Spleen (tissue), 11 donors: ENCODE data around the gene DDX27. TPM values are rescaled to one million over a fixed set of nuclear protein-coding genes. Genes with fewer than 3 reads are reported as not detected.

Experiments
- DNase-seq: peaks from one replicate; pipeline ENCODE4 v3.0.0-alpha.2; 2020
- H3K27ac ChIP-seq, 8 donors: fragments of 200-600 bp; sonication (generic) in 7 of 8; 1 replicate in 4 of 8; 2 replicates in 4 of 8; pipeline versions ENCODE4 v1.5.0 to v1.8.0; 2016 to 2021; ENCODE audit warnings: inconsistent platforms in 4 of 8, mild to moderate bottlenecking in 4 of 8, moderate library complexity in 1 of 8
- H3K27me3 ChIP-seq, 7 donors: fragments of 200-600 bp; sonication (generic) in 6 of 7; replicated peaks in 1 of 7; 1 replicate in 4 of 7; 2 replicates in 3 of 7; pipeline versions ENCODE4 v1.5.0 to v1.8.0; 2016 to 2021; ENCODE audit warnings: inconsistent platforms in 3 of 7, mild to moderate bottlenecking in 1 of 7
- H3K36me3 ChIP-seq, 6 donors: fragments of 200-600 bp; sonication (generic) in 5 of 6; 1 replicate in 4 of 6; 2 replicates in 2 of 6; pipeline versions ENCODE4 v1.5.0 to v1.8.0; 2016 to 2021; ENCODE audit warnings: inconsistent platforms in 2 of 6
- H3K4me1 ChIP-seq, 6 donors: fragments of 200-600 bp; sonication (generic) in 5 of 6; 1 replicate in 3 of 6; 2 replicates in 3 of 6; pipeline versions ENCODE4 v1.5.0 to v1.8.0; 2016 to 2021; ENCODE audit warnings: inconsistent platforms in 3 of 6
- H3K4me3 ChIP-seq, 8 donors: fragments of 200-600 bp; sonication (generic) in 7 of 8; 1 replicate in 4 of 8; 2 replicates in 4 of 8; pipeline versions ENCODE4 v1.5.0 to v1.8.0; 2016 to 2021; ENCODE audit warnings: inconsistent platforms in 4 of 8, mild to moderate bottlenecking in 4 of 8, moderate library complexity in 2 of 8
- H3K9me3 ChIP-seq, 8 donors: fragments of 200-600 bp; sonication (generic) in 7 of 8; 1 replicate in 4 of 8; 2 replicates in 4 of 8; pipeline versions ENCODE4 v1.5.0 to v1.8.0; 2016 to 2021; ENCODE audit warnings: inconsistent platforms in 4 of 8
- POLR2A ChIP-seq, 3 donors: fragments of 450-650 bp; IDR thresholded peaks; one replicate each; pipeline ENCODE4 v1.5.1; 2017; ENCODE audit warnings: antibody characterized with exemption in 3 of 3, mild to moderate bottlenecking in 1 of 3
- POLR2AphosphoS5 ChIP-seq, 3 donors: sonication (generic); formaldehyde crosslinking; IDR thresholded peaks; one replicate each; pipeline ENCODE4 v1.5.1; 2017; ENCODE audit warnings: antibody characterized with exemption in 3 of 3
- WGBS, 5 donors: extraction: QIAGEN DNeasy Blood & Tissue Kit in 3 of 5; methylation state at CpG; one replicate each; pipeline versions ENCODE4 v1.1.5 to v1.1.7; 2013 to 2018; 5-methylcytosine and 5-hydroxymethylcytosine counted together
- intact Hi-C: fragments of 100-400 bp; cut with DNase I; formaldehyde crosslinking; loops from one replicate; pipeline ENCODE4 v1.15.0; 2023; ENCODE audit warnings: low total_unique reads
- polyA plus RNA-seq, 3 donors: library from polyadenylated mRNA; stranded (reverse); fragments of 200-250 nt; gene quantifications; one replicate each; pipeline ENCODE4 v1.2.1, GENCODE V29; 2013
- small RNA-seq, 4 donors: library from RNA; depleted of rRNA; stranded (forward); fragments of <200 nt; gene quantifications; one replicate each; pipeline ENCODE3, GENCODE V24; 2016
- total RNA-seq, 7 donors: library from RNA; depleted of rRNA in 3 of 7; stranded (reverse); fragments of >200 nt in 3 of 7; fragmentation: NEBNext Ultra II Directional in 4 of 7; extraction: Animal tissue kit (Norgen Biotek cat#: 25700) in 4 of 7; gene quantifications; one replicate each; pipeline versions ENCODE4 v1.1.0 to v1.2.1, GENCODE V29; 2016 to 2021
- TF ChIP-seq, protein P1 (sequence below), 11 experiments: fragments of 200-600 bp in 7 of 11; fragments of 450-650 bp in 4 of 11; sonication (generic) in 4 of 11; IDR thresholded peaks in 8 of 11; conservative IDR thresholded peaks in 3 of 11; 1 replicate in 7 of 11; 2 replicates in 4 of 11; pipeline versions ENCODE4 v1.4.0 to v1.8.0; 2016 to 2021; ENCODE audit warnings: antibody characterized with exemption in 11 of 11, inconsistent platforms in 4 of 11, mild to moderate bottlenecking in 1 of 11
- donor health status: healthy with polysubstance abuse.
- donor health status: DM: no; HTN: no; CAD: no; lungs with moderate emphysema.
- donor health status: DM: no; HTN: no; CAD: no.
- donor health status: Bipolar disorder and iron deficiency.
- donor health status: healthy.
- donor health status: DM: no; HTN: no; CAD: no.
- donor health status: DM: yes; HTN: yes; CAD: no.

DDX27 gene
- total and polyA plus RNA-seq, 10 donors: 30.2 to 39.0 (median 36.0) TPM

DNA sequence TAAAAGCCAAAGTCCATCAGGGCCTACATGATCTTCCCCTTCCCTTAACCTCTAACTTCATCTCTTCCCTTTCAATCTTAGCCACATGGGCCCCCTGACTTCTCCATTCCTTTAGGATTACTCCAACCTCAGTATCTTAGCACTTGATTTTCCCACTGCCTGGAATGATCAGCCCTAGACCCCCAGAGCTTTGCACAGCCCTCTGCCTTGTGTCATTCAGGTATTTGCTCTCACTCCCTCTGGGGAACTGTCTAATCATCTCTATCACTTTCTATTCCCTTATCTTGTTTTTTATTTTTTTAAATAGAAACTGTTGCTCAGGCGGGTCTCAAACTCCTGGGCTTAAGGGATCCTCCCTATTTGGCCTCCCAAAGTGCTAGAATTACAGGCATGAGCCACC, 72.0 kb downstream of the DDX27 start:
- TF ChIP-seq POLR2A (IDR thresholded peaks at IDR 0.05): no peak
- peak in 1 of 3 donors; percentile 17 for TF ChIP-seq POLR2AphosphoS5 (IDR thresholded peaks at IDR 0.05)
- 38 to 89% (median 77%) methylated on average over 1 of the region's 1 CpG for WGBS, 5 donors
- Histone ChIP-seq H3K4me1 (peaks cover 0 to 24% (median 2%) of the 10 kb centered on the region in 6 donors), H3K9me3 (peaks cover 12 to 46% (median 41%) of the 10 kb centered on the region in 8 donors), H3K36me3 (peaks cover 7 to 94% (median 62%) of the 10 kb centered on the region in 6 donors), H3K27me3 (no peaks in the 10 kb centered on the region), H3K4me3 (no peak overlapping the region), H3K27ac (peak overlapping the region in 1 of 8 donors; percentile 10)
- no peak for DNase-seq
- intact Hi-C loops: no loop called here

DNA sequence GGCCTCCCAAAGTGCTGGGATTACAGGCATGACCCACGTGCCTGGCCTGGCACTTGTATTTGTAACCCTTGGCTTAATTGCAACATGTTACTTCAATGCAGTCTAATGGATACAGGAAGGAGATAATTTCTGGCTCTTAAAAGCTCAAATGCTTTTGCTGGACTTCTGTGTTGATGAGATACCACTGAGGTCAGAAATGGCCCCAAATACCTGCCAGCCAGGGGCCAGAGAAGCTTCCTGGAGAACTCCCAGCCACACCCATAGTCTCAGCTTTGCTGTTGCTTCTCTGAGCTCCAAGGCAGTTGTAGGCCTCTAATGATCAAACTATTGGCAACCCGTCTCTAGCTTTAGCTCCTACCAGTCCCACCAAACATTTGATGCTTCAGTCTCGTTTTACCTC, 72.8 kb downstream of the DDX27 start:
- peak overlapping the region in 1 of 8 donors; percentile 2 for H3K27ac ChIP-seq
- H3K4me1 ChIP-seq: peaks cover 0 to 21% (median 2%) of the 10 kb centered on the region in 6 donors
- TF ChIP-seq POLR2A (IDR thresholded peaks at IDR 0.05) (no peak), POLR2AphosphoS5 (IDR thresholded peaks at IDR 0.05) (no peak)
- TF ChIP-seq, protein P1, sequence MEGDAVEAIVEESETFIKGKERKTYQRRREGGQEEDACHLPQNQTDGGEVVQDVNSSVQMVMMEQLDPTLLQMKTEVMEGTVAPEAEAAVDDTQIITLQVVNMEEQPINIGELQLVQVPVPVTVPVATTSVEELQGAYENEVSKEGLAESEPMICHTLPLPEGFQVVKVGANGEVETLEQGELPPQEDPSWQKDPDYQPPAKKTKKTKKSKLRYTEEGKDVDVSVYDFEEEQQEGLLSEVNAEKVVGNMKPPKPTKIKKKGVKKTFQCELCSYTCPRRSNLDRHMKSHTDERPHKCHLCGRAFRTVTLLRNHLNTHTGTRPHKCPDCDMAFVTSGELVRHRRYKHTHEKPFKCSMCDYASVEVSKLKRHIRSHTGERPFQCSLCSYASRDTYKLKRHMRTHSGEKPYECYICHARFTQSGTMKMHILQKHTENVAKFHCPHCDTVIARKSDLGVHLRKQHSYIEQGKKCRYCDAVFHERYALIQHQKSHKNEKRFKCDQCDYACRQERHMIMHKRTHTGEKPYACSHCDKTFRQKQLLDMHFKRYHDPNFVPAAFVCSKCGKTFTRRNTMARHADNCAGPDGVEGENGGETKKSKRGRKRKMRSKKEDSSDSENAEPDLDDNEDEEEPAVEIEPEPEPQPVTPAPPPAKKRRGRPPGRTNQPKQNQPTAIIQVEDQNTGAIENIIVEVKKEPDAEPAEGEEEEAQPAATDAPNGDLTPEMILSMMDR (IDR thresholded peaks at IDR 0.05 in 8 of 11, conservative IDR thresholded peaks at IDR 0.05 in 3 of 11): no peak
- WGBS, 5 donors: 59 to 73% (median 69%) methylated on average over 3 of the region's 3 CpGs
- intact Hi-C loops: no loop called here
- peaks cover 4 to 38% (median 33%) of the 10 kb centered on the region in 8 donors for H3K9me3 ChIP-seq
- H3K36me3 ChIP-seq: peaks cover 7 to 93% (median 55%) of the 10 kb centered on the region in 6 donors
- DNase-seq: no peak
- no peak overlapping the region for H3K4me3 ChIP-seq
- no peaks in the 10 kb centered on the region for H3K27me3 ChIP-seq

DNA sequence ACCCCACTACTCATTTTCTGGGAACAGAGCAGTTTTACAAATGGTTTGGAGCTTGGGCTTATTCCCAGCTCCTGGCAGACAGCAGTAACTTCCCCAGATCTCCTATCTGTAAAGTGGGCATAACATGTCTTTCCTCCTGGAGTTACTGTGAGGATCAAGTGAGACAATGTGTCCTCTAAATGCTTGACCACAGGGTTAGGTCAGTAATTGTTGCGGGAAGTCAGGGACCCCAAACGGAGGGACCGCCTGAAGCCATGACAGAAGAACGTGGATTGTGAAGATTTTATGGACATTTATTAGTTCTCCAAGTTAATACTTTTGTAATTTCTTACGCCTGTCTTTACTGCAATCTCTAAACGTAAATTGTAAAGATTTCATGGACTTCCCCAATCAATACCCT, 73.9 kb downstream of the DDX27 start:
- H3K27ac ChIP-seq: no peak overlapping the region
- peaks cover 0 to 24% (median 0%) of the 10 kb centered on the region in 6 donors for H3K4me1 ChIP-seq
- peaks cover 0 to 27% (median 22%) of the 10 kb centered on the region in 8 donors for H3K9me3 ChIP-seq
- peaks cover 5 to 86% (median 44%) of the 10 kb centered on the region in 6 donors for H3K36me3 ChIP-seq
- no peaks in the 10 kb centered on the region for H3K27me3 ChIP-seq
- intact Hi-C loops: no loop called here
- WGBS, 5 donors: 81 to 96% (median 92%) methylated on average over 6 of the region's 6 CpGs
- no peak overlapping the region for H3K4me3 ChIP-seq
- TF ChIP-seq POLR2A (IDR thresholded peaks at IDR 0.05) (no peak), POLR2AphosphoS5 (IDR thresholded peaks at IDR 0.05) (no peak)
- TF ChIP-seq, protein P1 (IDR thresholded peaks at IDR 0.05 in 8 of 11, conservative IDR thresholded peaks at IDR 0.05 in 3 of 11): no peak
- no peak for DNase-seq

Small RNA genes within 50 kb of the gene (small RNA-seq; reads per million reads assigned to genes)
- gene SNORD12B (4,618 to 7,067 (median 5,881) reads per million in 4 donors), gene SNORD12C (2,111 to 2,832 (median 2,410) reads per million in 4 donors)

Other genes with a start within 250 kb of the DDX27 start
- gene CSE1L, start 173.1 kb upstream of the DDX27 start, total RNA-seq: 10 to 100 TPM; 32.0 to 51.5 (median 34.2) TPM
- 10 to 100 TPM; 16.7 to 23.0 (median 21.4) TPM for gene CSE1L, start 173.1 kb upstream of the DDX27 start, polyA plus RNA-seq
- gene STAU1, start 31.1 kb upstream of the DDX27 start, total RNA-seq: 10 to 100 TPM; 55.8 to 76.9 (median 62.2) TPM
- 10 to 100 TPM; 18.5 to 26.7 (median 20.1) TPM for gene STAU1, start 31.1 kb upstream of the DDX27 start, polyA plus RNA-seq
- gene ZNFX1, start 58.6 kb downstream of the DDX27 start, total RNA-seq: 10 to 100 TPM; 48.0 to 68.9 (median 54.9) TPM
- 10 to 100 TPM in 1 of 3 donors, 1 to 10 TPM in 2; 5.8 to 11.9 (median 6.6) TPM for gene ZNFX1, start 58.6 kb downstream of the DDX27 start, polyA plus RNA-seq